K562 (cell line): ENCODE measurements around the gene TEPSIN. TPM values are rescaled to one million over a fixed set of nuclear protein-coding genes. Genes with fewer than 3 reads are reported as not detected.
A peak's percentile ranks its signal among the peaks of the same experiment; 100 is the strongest.

Experiments used
- BRF1 ChIP-seq: IDR thresholded peaks from 3 replicates; pipeline ENCODE4 v1.6.1; 2011; ENCODE audit warnings: borderline replicate concordance, mild to moderate bottlenecking; ENCODE audit not compliant: insufficient read length; ENCODE audit errors: extremely low read depth
- ELK3 ChIP-seq: fragments of 450-650 bp; formaldehyde crosslinking; IDR thresholded peaks from 2 replicates; pipeline ENCODE4 v1.4.0; 2020; ENCODE audit warnings: mild to moderate bottlenecking
- GABPB1 ChIP-seq: sonication (generic); formaldehyde crosslinking; IDR thresholded peaks from 2 replicates; pipeline ENCODE4 v1.8.0; 2022; ENCODE audit warnings: mild to moderate bottlenecking, missing genetic modification reagents
- GATA2 ChIP-seq: sonication (generic); formaldehyde crosslinking; IDR thresholded peaks from 2 replicates; pipeline ENCODE4 v1.4.0; 2020; ENCODE audit warnings: mild to moderate bottlenecking, missing genetic modification reagents
- HES1 ChIP-seq: fragments of 450-650 bp; IDR thresholded peaks from 2 replicates; pipeline ENCODE4 v1.6.1; 2016; ENCODE audit warnings: low read depth, mild to moderate bottlenecking, moderate library complexity
- KAT8 ChIP-seq: fragments of 450-650 bp; IDR thresholded peaks from 2 replicates; pipeline ENCODE4 v1.6.1; 2016; ENCODE audit warnings: low read depth, mild to moderate bottlenecking
- KDM1A ChIP-seq, 2 experiments: fragments of 450-650 bp; IDR thresholded peaks; 2 replicates each; pipeline ENCODE4 v1.6.1; 2016; ENCODE audit warnings: mild to moderate bottlenecking in 2 of 2
- MTA2 ChIP-seq: fragments of 450-650 bp; IDR thresholded peaks from 2 replicates; pipeline ENCODE4 v1.6.1; 2016; ENCODE audit warnings: low read depth
- NR0B1 ChIP-seq: fragments of 450-650 bp; IDR thresholded peaks from one replicate; pipeline ENCODE4 v1.6.1; 2018; ENCODE audit warnings: mild to moderate bottlenecking, moderate library complexity; ENCODE audit not compliant: partially characterized antibody
- PHF20 ChIP-seq: fragments of 450-650 bp; IDR thresholded peaks from 2 replicates; pipeline ENCODE4 v1.6.1; 2018; ENCODE audit not compliant: partially characterized antibody
- PTBP1 ChIP-seq: fragments of 200-400 bp; formaldehyde crosslinking; IDR thresholded peaks from 2 replicates; pipeline ENCODE4 v1.6.1; 2017; ENCODE audit warnings: low read depth, low read length
- RBM14 ChIP-seq: fragments of 200-400 bp; formaldehyde crosslinking; IDR thresholded peaks from 2 replicates; pipeline ENCODE4 v1.6.1; 2018; ENCODE audit warnings: low read depth, mild to moderate bottlenecking, low read length, moderate library complexity, borderline replicate concordance; ENCODE audit not compliant: insufficient read depth
- SMC3 ChIP-seq: conservative IDR thresholded peaks from 2 replicates; pipeline ENCODE4 v1.6.1; 2011; ENCODE audit warnings: low read depth, low read length, improper control_type of control experiment; ENCODE audit not compliant: insufficient read depth
- SP2 ChIP-seq: IDR thresholded peaks from 2 replicates; pipeline ENCODE4 v1.6.1; 2011; ENCODE audit warnings: mild to moderate bottlenecking, low read depth, low read length, moderate library complexity; ENCODE audit not compliant: poor library complexity, severe bottlenecking; ENCODE audit errors: extremely low read depth
- SPI1 ChIP-seq: IDR thresholded peaks from 2 replicates; pipeline ENCODE4 v1.6.1; 2011; ENCODE audit warnings: low read depth, low read length, control low read depth, borderline replicate concordance
- TBP ChIP-seq: optimal IDR thresholded peaks from 2 replicates; pipeline ENCODE3; 2011; ENCODE audit warnings: low read depth, low read length, improper control_type of control experiment
- TFE3 ChIP-seq: fragments of 450-650 bp; formaldehyde crosslinking; IDR thresholded peaks from 2 replicates; pipeline ENCODE4 v1.4.0; 2020; ENCODE audit warnings: mild to moderate bottlenecking, mixed read lengths
- U2AF1 ChIP-seq: fragments of 200-400 bp; formaldehyde crosslinking; optimal IDR thresholded peaks from 2 replicates; pipeline ENCODE3; 2017; ENCODE audit warnings: mild to moderate bottlenecking, low read depth, low read length, moderate library complexity
- ZBED1 ChIP-seq: IDR thresholded peaks from 2 replicates; pipeline ENCODE4 v1.6.1; 2014
- ZBTB12 ChIP-seq: fragments of 250-450 bp; sonication (Bioruptor Pico); IDR thresholded peaks from 2 replicates; pipeline ENCODE4 v1.4.0; 2020
- ZNF121 ChIP-seq: sonication (generic); formaldehyde crosslinking; conservative IDR thresholded peaks from 2 replicates; pipeline ENCODE4 v1.8.0; 2022; ENCODE audit warnings: missing genetic modification reagents
- ZNF140 ChIP-seq: fragments of 250-450 bp; sonication (Bioruptor Pico); IDR thresholded peaks from 2 replicates; pipeline ENCODE4 v1.8.0; 2021; ENCODE audit warnings: moderate library complexity, mild to moderate bottlenecking, inconsistent platforms
- ZNF253 ChIP-seq: fragments of 250-450 bp; sonication (Bioruptor Pico); conservative IDR thresholded peaks from 2 replicates; pipeline ENCODE4 v1.6.1; 2021; ENCODE audit warnings: mild to moderate bottlenecking
- polyA plus RNA-seq, 8 experiments: library from polyadenylated mRNA; depleted of rRNA in 4 of 8; stranded (reverse) in 5 of 8; unstranded in 3 of 8; fragments of >200 nt; fragmentation: Nextera tagmentation in 2 of 8; fragmentation: Illumina TruSeq in 1 of 8; extraction: Ambion mirVana in 2 of 8; extraction: Trizol in 1 of 8; gene quantifications; 2 replicates each; pipeline versions ENCODE4 v1.2.1 to v1.2.3, GENCODE V29; 2011 to 2014; ENCODE audit warnings: inconsistent platforms in 1 of 8, missing spikeins in 1 of 8
- total RNA-seq, 7 experiments: library from RNA; depleted of rRNA in 6 of 7; stranded (reverse); fragments of >200 nt in 6 of 7; fragmentation: Illumina TruSeq in 2 of 7; extraction: Trizol in 2 of 7; gene quantifications; 2 replicates each; pipeline versions ENCODE4 v1.2.1 to v1.2.3, GENCODE V29; 2011 to 2021; ENCODE audit warnings: low replicate concordance in 1 of 7

The TEPSIN gene
- total and polyA plus RNA-seq, 9 of the 15 experiments (the other 6 are each of a cell fraction or from before 2014, with no cell fraction given) = 0.80 to 29.8 (median 5.3) TPM

GRCh38 chr17:81238815-81239713 lies at the start of gene TEPSIN, which contains the start of gene NDUFAF8 (continued):
- TF ChIP-seq RBM14 = no peak
- TF ChIP-seq NR0B1 = no peak
- TF ChIP-seq BRF1 = no peak
- TF ChIP-seq ZBED1 = no peak
- TF ChIP-seq ZBTB12 (CRISPR knock-in tag) = no peak; the same call in 1 of the 2 replicates
- no peak for TF ChIP-seq ZNF121 (CRISPR knock-in tag)
- no peak for TF ChIP-seq ZNF140 (CRISPR knock-in tag)
- TF ChIP-seq ZNF253 = no peak
- TF ChIP-seq SP2 = peak; percentile 97
- no peak for TF ChIP-seq MTA2
- peak; percentile 67 for TF ChIP-seq U2AF1
- no peak for TF ChIP-seq KAT8
- no peak for TF ChIP-seq PTBP1
- TF ChIP-seq GATA2 (CRISPR knock-in tag) = no peak
- TF ChIP-seq TFE3 (CRISPR knock-in tag) = no peak
- TF ChIP-seq PHF20 = peak; percentile 81
- peak; percentile 95 for TF ChIP-seq GABPB1 (CRISPR knock-in tag)
- TF ChIP-seq SPI1 = 0 out of 2 replicates have a peak, but pooled peaks have one; percentile 1
- 0 out of 2 replicates have a peak, but pooled peaks have one; percentile 10 for TF ChIP-seq ELK3 (CRISPR knock-in tag)
- TF ChIP-seq HES1 = no peak
- TF ChIP-seq SMC3 = no peak
- no peak for TF ChIP-seq KDM1A (IDR thresholded peaks at IDR 0.05)
- TF ChIP-seq TBP = peak; percentile 51
